SK-N-SH (cell line): Measurements from ENCODE around the gene C16orf54. TPM values are rescaled to one million over a fixed set of nuclear protein-coding genes. Genes with fewer than 3 reads are reported as not detected.
"Not testable (repeated sequence)": the region's sequence is repeated elsewhere in the genome, so short reads cannot be mapped to it uniquely, and the experiment has no call there.

ENCODE experiments used
- CTCF ChIA-PET: fragments of 300-600, 350-600 bp; formaldehyde crosslinking; extraction: SDS; loops from one replicate; lab custom pipeline; 2021; lab: Yijun Ruan, JAX
- POLR2A ChIA-PET: fragments of 350-600 bp; sonication (Branson Sonifier 250); formaldehyde crosslinking; extraction: SDS; loops from one replicate; lab custom pipeline; 2020; ENCODE audit warnings: antibody characterized with exemption, inconsistent platforms; lab: Yijun Ruan, JAX
- DNase-seq: peaks from one replicate; pipeline ENCODE4 v3.0.0; 2012
- H2AFZ ChIP-seq: fragments of 200-600 bp; sonication (generic); 2 replicates; pipeline ENCODE4 v1.8.1; 2016; ENCODE audit warnings: antibody characterized with exemption, mild to moderate bottlenecking, low read depth
- H3F3A ChIP-seq: fragments of 200-600 bp; sonication (generic); replicated peaks from 2 replicates; pipeline ENCODE3; 2016; ENCODE audit warnings: antibody characterized with exemption, mild to moderate bottlenecking; ENCODE audit not compliant: insufficient read depth
- H3K27ac ChIP-seq, 2 experiments: fragments of 200-500 bp in 1 of 2; fragments of 200-600 bp in 1 of 2; sonication (Bioruptor generic) in 1 of 2; sonication (generic), shearing (Covaris generic) in 1 of 2; 2 replicates each; pipeline versions ENCODE4 v1.5.1 to v1.6.1; 2014 to 2016; ENCODE audit warnings: low read depth in 2 of 2, inconsistent platforms in 1 of 2, low read length in 1 of 2, mild to moderate bottlenecking in 1 of 2, mixed read lengths in 1 of 2
- H3K27me3 ChIP-seq: fragments of 200-600 bp; sonication (generic), shearing (Covaris generic); 2 replicates; pipeline ENCODE4 v1.6.1; 2016; ENCODE audit warnings: mixed run types; ENCODE audit not compliant: insufficient read depth
- H3K36me3 ChIP-seq, 2 experiments: fragments of 200-500 bp in 1 of 2; fragments of 200-600 bp in 1 of 2; sonication (Bioruptor generic) in 1 of 2; sonication (generic) in 1 of 2; replicated peaks in 1 of 2; 2 replicates each; pipeline versions ENCODE3 to v1.5.1; 2014 to 2016; ENCODE audit warnings: low read length in 1 of 2, mild to moderate bottlenecking in 1 of 2; ENCODE audit not compliant: insufficient read depth in 2 of 2, control insufficient read depth in 1 of 2
- H3K4me1 ChIP-seq, 2 experiments: fragments of 200-500 bp in 1 of 2; fragments of 200-600 bp in 1 of 2; sonication (Bioruptor generic) in 1 of 2; sonication (generic), shearing (Covaris generic) in 1 of 2; 2 replicates each; pipeline versions ENCODE4 v1.5.1 to v1.6.1; 2014 to 2016; ENCODE audit warnings: low read depth in 1 of 2, low read length in 1 of 2, mixed run types in 1 of 2; ENCODE audit not compliant: insufficient read depth in 2 of 2, control insufficient read depth in 1 of 2
- H3K4me2 ChIP-seq: fragments of 200-600 bp; sonication (generic), shearing (Covaris generic); 2 replicates; pipeline ENCODE4 v1.6.1; 2017; ENCODE audit warnings: mixed run types
- H3K4me3 ChIP-seq, 2 experiments: fragments of 200-500 bp in 1 of 2; fragments of 200-600 bp in 1 of 2; sonication (Bioruptor generic) in 1 of 2; sonication (generic), shearing (Covaris generic) in 1 of 2; 2 replicates each; pipeline versions ENCODE4 v1.5.1 to v1.8.1; 2014 to 2016; ENCODE audit warnings: low read depth in 2 of 2, inconsistent platforms in 1 of 2, low read length in 1 of 2, mild to moderate bottlenecking in 1 of 2, mixed read lengths in 1 of 2, moderate library complexity in 1 of 2
- H3K79me2 ChIP-seq: fragments of 200-600 bp; sonication (generic); 2 replicates; pipeline ENCODE4 v1.8.1; 2017; ENCODE audit warnings: mild to moderate bottlenecking; ENCODE audit not compliant: insufficient read depth
- H3K9ac ChIP-seq: fragments of 200-600 bp; sonication (generic); 2 replicates; pipeline ENCODE4 v1.6.1; 2017; ENCODE audit warnings: mixed run types
- H3K9me2 ChIP-seq: fragments of 200-600 bp; sonication (generic); 2 replicates; pipeline ENCODE4 v1.6.1; 2017; ENCODE audit warnings: mixed run types
- H3K9me3 ChIP-seq: fragments of 200-600 bp; sonication (generic); 2 replicates; pipeline ENCODE4 v1.6.1; 2017; ENCODE audit warnings: mixed run types, mild to moderate bottlenecking, moderate library complexity
- H4K20me1 ChIP-seq: fragments of 200-600 bp; sonication (generic); 2 replicates; pipeline ENCODE4 v1.6.1; 2017; ENCODE audit warnings: mild to moderate bottlenecking, mixed run types; ENCODE audit not compliant: insufficient read depth
- FOXJ3 ChIP-seq: sonication (generic); formaldehyde crosslinking; IDR thresholded peaks from 2 replicates; pipeline ENCODE4 v1.5.1; 2020; ENCODE audit warnings: mild to moderate bottlenecking, missing genetic modification reagents
- FOXM1 ChIP-seq: IDR thresholded peaks from 2 replicates; pipeline ENCODE4 v1.4.0; 2012; ENCODE audit warnings: low read depth, mild to moderate bottlenecking
- NFIC ChIP-seq: IDR thresholded peaks from 2 replicates; pipeline ENCODE4 v1.4.0; 2012; ENCODE audit warnings: borderline replicate concordance
- NRF1 ChIP-seq: IDR thresholded peaks from 2 replicates; pipeline ENCODE4 v1.6.1; 2012; ENCODE audit warnings: low read depth, mild to moderate bottlenecking, low read length
- RAD21 ChIP-seq: IDR thresholded peaks from 2 replicates; pipeline ENCODE4 v1.6.1; 2012; ENCODE audit warnings: mild to moderate bottlenecking, low read length
- RCOR1 ChIP-seq: fragments of 150-350 bp; IDR thresholded peaks from 2 replicates; pipeline ENCODE4 v1.6.1; 2017; ENCODE audit warnings: antibody characterized with exemption, low read length
- RXRA ChIP-seq: IDR thresholded peaks from 2 replicates; pipeline ENCODE4 v1.4.0; 2012; ENCODE audit warnings: low read depth, mild to moderate bottlenecking, borderline replicate concordance
- SMC3 ChIP-seq: IDR thresholded peaks from 2 replicates; pipeline ENCODE4 v1.6.1; 2012; ENCODE audit warnings: low read depth, low read length, improper control_type of control experiment
- TEAD4 ChIP-seq: IDR thresholded peaks from 2 replicates; pipeline ENCODE4 v1.4.0; 2012; ENCODE audit warnings: mild to moderate bottlenecking, borderline replicate concordance; ENCODE audit not compliant: insufficient read depth
- YY1 ChIP-seq: IDR thresholded peaks from 2 replicates; pipeline ENCODE4 v1.4.0; 2012; ENCODE audit warnings: low read depth, mild to moderate bottlenecking
- WGBS: methylation state at CpG from one replicate; pipeline ENCODE4 v1.1.6; 2017; ENCODE audit warnings: low lambda C conversion rate; 5-methylcytosine and 5-hydroxymethylcytosine counted together
- polyA plus RNA-seq, 3 experiments: library from polyadenylated mRNA; depleted of rRNA; stranded (reverse); fragments of >200 nt; gene quantifications; 2 replicates each; pipeline ENCODE4 v1.2.3, GENCODE V29; 2012

The C16orf54 gene
- polyA plus RNA-seq, 1 of the 3 experiments (the other 2 are of a cell fraction): not detected

DNA sequence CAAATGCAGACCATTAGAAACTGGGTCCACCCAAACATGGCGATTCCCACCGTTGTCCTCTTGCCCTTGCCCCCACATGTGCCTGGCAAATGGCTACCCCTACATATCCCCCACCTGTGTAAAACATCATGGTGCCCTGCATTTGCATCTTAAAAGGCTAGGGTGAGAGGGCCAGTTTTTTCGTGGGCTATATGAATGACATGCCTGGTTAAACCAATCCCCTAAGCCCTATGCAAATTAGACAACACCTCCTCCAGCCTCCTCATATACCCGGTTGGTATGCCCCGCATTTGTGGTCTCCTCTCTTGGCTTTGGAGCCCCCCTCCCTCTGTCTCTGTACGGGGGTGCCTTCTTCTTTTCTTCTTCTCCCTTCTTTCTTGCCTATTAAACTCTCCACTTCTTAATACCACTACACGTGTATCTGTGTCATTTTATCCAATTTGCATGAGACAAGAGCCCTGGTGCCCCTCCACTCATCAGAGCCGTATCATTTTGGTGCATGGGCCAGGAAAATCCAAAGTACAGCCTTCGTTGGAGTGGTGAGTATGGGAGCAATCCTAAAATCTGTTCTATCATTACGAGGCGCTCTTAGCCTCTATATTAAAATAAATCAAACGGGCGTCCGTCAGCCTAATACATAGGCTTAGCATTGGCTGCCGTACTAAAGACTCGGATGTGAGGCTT is 36.7 kb downstream of the C16orf54 start:
- POLR2A ChIA-PET: interaction anchor here (0.6 kb wide), 1 partner anchor 30 kb away, joined by 3 read pairs; the partner anchor contains the start of gene QPRT
- 89% methylated on average over 16 of the region's 16 CpGs for WGBS
- TF ChIP-seq SMC3 (no peak), RXRA (no peak), RAD21 (no peak), NRF1 (no peak), FOXJ3 (CRISPR knock-in tag) (no peak), TEAD4 (no peak), FOXM1 (no peak), NFIC (no peak), RCOR1 (no peak)

DNA sequence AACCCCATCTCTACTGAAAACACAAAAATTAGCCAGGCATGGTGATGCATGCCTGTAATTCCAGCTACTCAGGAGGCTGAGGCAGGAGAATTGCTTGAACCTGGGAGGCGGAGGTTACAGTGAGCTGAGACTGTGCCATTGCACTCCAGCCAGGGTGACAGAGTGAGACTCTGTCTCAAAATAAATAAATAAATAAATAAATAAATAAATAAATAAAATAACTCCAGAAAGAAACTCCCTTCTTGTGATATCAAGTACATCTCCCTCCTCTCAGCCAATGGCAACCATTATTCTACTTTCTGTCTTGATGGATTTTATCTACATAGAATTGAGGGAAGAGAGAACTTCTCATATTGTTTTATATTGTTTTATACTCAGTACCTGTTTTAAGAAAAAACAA is 38.6 kb downstream of the C16orf54 start:
- 95% methylated on average over 1 of the region's 1 CpG for WGBS
- H3K27me3 ChIP-seq, H3F3A ChIP-seq, H3K79me2 ChIP-seq, H3K4me1 ChIP-seq, H3K9ac ChIP-seq, H4K20me1 ChIP-seq, H3K9me2 ChIP-seq, H3K27ac ChIP-seq, DNase-seq, H3K4me2 ChIP-seq, CTCF ChIA-PET, POLR2A ChIA-PET, H2AFZ ChIP-seq, H3K9me3 ChIP-seq, H3K36me3 ChIP-seq, H3K4me3 ChIP-seq: not testable (repeated sequence)

More for the DNA sequence above, 36.7 kb downstream of the C16orf54 start:
- Histone ChIP-seq H3K79me2 (no peaks in the 10 kb centered on the region), H3K36me3 (no peaks in the 10 kb centered on the region), H3K4me3 (no peak overlapping the region), H2AFZ (no peak overlapping the region), H3K4me1 (peaks cover 0 to 2% of the 10 kb centered on the region in 2 experiments; a peak in 1 of 4 replicates), H3K4me2 (no peak overlapping the region), H3K27me3 (no peaks in the 10 kb centered on the region), H3K9me2 (no peaks in the 10 kb centered on the region), H3F3A (peaks cover 3% of the 10 kb centered on the region), H3K9me3 (no peaks in the 10 kb centered on the region), H4K20me1 (no peaks in the 10 kb centered on the region), H3K9ac (no peak overlapping the region), H3K27ac (no peak overlapping the region)
- DNase-seq: no peak
- CTCF ChIA-PET: interaction anchor here (0.9 to 1.9 kb wide), 3 partner anchors 9 to 18 kb away, joined by 3 to 13 read pairs (median 3); no protein-coding TSS in a partner anchor

DNA sequence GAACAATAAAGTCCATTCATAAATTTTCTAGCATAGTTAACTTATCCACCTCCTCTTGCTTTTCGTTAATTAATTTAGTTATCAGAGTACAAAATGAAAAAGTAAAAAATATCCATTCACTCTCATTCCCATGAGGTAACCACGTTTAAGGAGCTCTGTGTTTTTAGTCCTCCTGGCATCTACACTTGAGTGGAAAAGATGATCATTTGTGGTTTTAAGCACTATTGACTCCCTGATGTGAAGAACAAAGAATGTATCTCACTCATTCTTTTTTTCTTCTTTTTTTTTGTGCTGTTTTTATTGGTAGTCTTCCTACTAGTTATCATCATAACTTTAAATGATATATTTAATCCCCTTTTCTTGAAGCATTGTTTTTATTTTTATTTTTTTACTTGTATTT is 40.8 kb downstream of the C16orf54 start:
- Histone ChIP-seq H3F3A (no peaks in the 10 kb centered on the region), H3K79me2 (no peaks in the 10 kb centered on the region), H3K27me3 (no peaks in the 10 kb centered on the region), H3K36me3 (no peaks in the 10 kb centered on the region), H3K9me3 (no peaks in the 10 kb centered on the region), H2AFZ (no peak overlapping the region), H3K4me3 (no peak overlapping the region), H3K4me1 (peaks cover 0 to under 1% of the 10 kb centered on the region in 2 experiments; a peak in 1 of 4 replicates), H4K20me1 (no peaks in the 10 kb centered on the region), H3K27ac (no peak overlapping the region), H3K9ac (no peak overlapping the region), H3K4me2 (no peak overlapping the region), H3K9me2 (no peaks in the 10 kb centered on the region)
- no peak for DNase-seq
- WGBS: 50% methylated on average over 2 of the region's 2 CpGs
- no peak for TF ChIP-seq YY1
- TF ChIP-seq FOXJ3 (CRISPR knock-in tag): no peak
- CTCF ChIA-PET: interaction anchor here (1.0 to 1.4 kb wide), 2 partner anchors 17 to 63 kb away, joined by 4 read pairs; no protein-coding TSS in a partner anchor
- POLR2A ChIA-PET: no interaction called here
